HepG2 (cell line): ENCODE results near the gene WDR86. TPM values are rescaled to one million over a fixed set of nuclear protein-coding genes. Genes with fewer than 3 reads are reported as not detected.

Experiments
- CBX2 ChIP-seq, 2 experiments: fragments of 200-600 bp in 1 of 2; sonication (generic); formaldehyde crosslinking in 1 of 2; IDR thresholded peaks; 2 replicates each; pipeline versions ENCODE4 v1.7.0 to v1.8.1; 2018 to 2022; ENCODE audit warnings: low read depth in 2 of 2, low read length in 1 of 2, mild to moderate bottlenecking in 1 of 2, missing genetic modification reagents in 1 of 2
- CEBPG ChIP-seq: IDR thresholded peaks from 2 replicates; pipeline ENCODE4 v1.6.1; 2016
- DR1 ChIP-seq: sonication (generic); formaldehyde crosslinking; IDR thresholded peaks from 2 replicates; pipeline ENCODE4 v1.8.0; 2021; ENCODE audit warnings: mild to moderate bottlenecking, missing genetic modification reagents, inconsistent platforms
- GATA4 ChIP-seq: sonication (generic); IDR thresholded peaks from 2 replicates; pipeline ENCODE4 v1.6.1; 2016; ENCODE audit warnings: antibody characterized with exemption, low read depth, borderline replicate concordance
- MTA3 ChIP-seq: sonication (generic); formaldehyde crosslinking; IDR thresholded peaks from 2 replicates; pipeline ENCODE4 v1.4.0; 2020; ENCODE audit warnings: missing genetic modification reagents
- MTF1 ChIP-seq: sonication (generic); formaldehyde crosslinking; IDR thresholded peaks from 2 replicates; pipeline ENCODE4 v1.5.0; 2020; ENCODE audit warnings: missing genetic modification reagents
- MTF2 ChIP-seq: sonication (generic); formaldehyde crosslinking; IDR thresholded peaks from 2 replicates; pipeline ENCODE4 v1.5.0; 2020; ENCODE audit warnings: missing genetic modification reagents, borderline replicate concordance
- NCOA5 ChIP-seq: sonication (generic); formaldehyde crosslinking; IDR thresholded peaks from 2 replicates; pipeline ENCODE4 v1.4.0; 2020; ENCODE audit warnings: missing genetic modification reagents
- NFYB ChIP-seq: sonication (generic); formaldehyde crosslinking; IDR thresholded peaks from 2 replicates; pipeline ENCODE4 v1.4.0; 2020; ENCODE audit warnings: missing genetic modification reagents
- PHB2 ChIP-seq: fragments of 450-650 bp; IDR thresholded peaks from 2 replicates; pipeline ENCODE4 v1.6.1; 2018; ENCODE audit not compliant: partially characterized antibody
- RXRB ChIP-seq: IDR thresholded peaks from 2 replicates; pipeline ENCODE4 v1.6.1; 2016; ENCODE audit warnings: borderline replicate concordance, missing genetic modification reagents, missing compliant biosample characterization
- SAP130 ChIP-seq: IDR thresholded peaks from 2 replicates; pipeline ENCODE4 v1.6.1; 2016; ENCODE audit warnings: low read depth
- ZFP41 ChIP-seq: sonication (generic); formaldehyde crosslinking; IDR thresholded peaks from 2 replicates; pipeline ENCODE4 v1.4.0; 2020; ENCODE audit warnings: mild to moderate bottlenecking, missing genetic modification reagents, borderline replicate concordance
- ZKSCAN1 ChIP-seq: fragments of 150-350 bp; IDR thresholded peaks from 2 replicates; pipeline ENCODE4 v1.6.1; 2014; ENCODE audit warnings: low read length
- ZNF282 ChIP-seq: fragments of 450-650 bp; IDR thresholded peaks from 2 replicates; pipeline ENCODE4 v1.6.1; 2018; ENCODE audit not compliant: partially characterized antibody
- ZNF329 ChIP-seq: sonication (generic); formaldehyde crosslinking; IDR thresholded peaks from 2 replicates; pipeline ENCODE4 v1.9.0; 2021; ENCODE audit warnings: low read depth, mild to moderate bottlenecking, missing genetic modification reagents
- ZNF44 ChIP-seq: sonication (generic); formaldehyde crosslinking; IDR thresholded peaks from 2 replicates; pipeline ENCODE4 v1.5.1; 2020; ENCODE audit warnings: mild to moderate bottlenecking, missing genetic modification reagents
- ZNF816 ChIP-seq: sonication (generic); formaldehyde crosslinking; IDR thresholded peaks from 2 replicates; pipeline ENCODE4 v1.8.0; 2022; ENCODE audit warnings: missing genetic modification reagents, mild to moderate bottlenecking, borderline replicate concordance
- polyA plus RNA-seq, 8 experiments: library from polyadenylated mRNA; depleted of rRNA in 3 of 8; stranded (reverse) in 7 of 8; unstranded in 1 of 8; fragments of >200 nt; fragmentation: Illumina TruSeq in 4 of 8; extraction: Trizol in 4 of 8; gene quantifications; 2 replicates each; pipeline versions ENCODE4 v1.2.1 to v1.2.3, GENCODE V29; 2011 to 2016; ENCODE audit warnings: low read depth in 4 of 8, missing spikeins in 1 of 8, mixed read lengths in 1 of 8; ENCODE audit not compliant: insufficient read depth in 1 of 8
- total RNA-seq, 5 experiments: library from RNA; depleted of rRNA; stranded (reverse); fragments of >200 nt; fragmentation: Illumina TruSeq; extraction: Trizol; gene quantifications; 2 replicates each; pipeline ENCODE4 v1.2.3, GENCODE V29; 2016; ENCODE audit warnings: low read depth in 1 of 5
- TF ChIP-seq, protein P1 (sequence below): sonication (generic); formaldehyde crosslinking; IDR thresholded peaks from 2 replicates; pipeline ENCODE4 v1.5.0; 2020; ENCODE audit warnings: mild to moderate bottlenecking, low read depth, missing genetic modification reagents, borderline replicate concordance
- TF ChIP-seq, protein P2 (sequence below): fragments of 450-650 bp; IDR thresholded peaks from 2 replicates; pipeline ENCODE4 v1.6.1; 2017; ENCODE audit warnings: mild to moderate bottlenecking
- TF ChIP-seq, protein P3 (sequence below): sonication (generic); formaldehyde crosslinking; IDR thresholded peaks from 2 replicates; pipeline ENCODE4 v1.8.1; 2022; ENCODE audit warnings: mild to moderate bottlenecking, missing genetic modification reagents
- TF ChIP-seq, protein P4 (sequence below): sonication (generic); formaldehyde crosslinking; IDR thresholded peaks from 2 replicates; pipeline ENCODE4 v1.5.0; 2020; ENCODE audit warnings: missing genetic modification reagents

The WDR86 gene
- total and polyA plus RNA-seq, 2 of the 13 experiments (the other 11 are each of a cell fraction or from before 2014, with no cell fraction given), result 0.11 to 2.9 TPM

DNA sequence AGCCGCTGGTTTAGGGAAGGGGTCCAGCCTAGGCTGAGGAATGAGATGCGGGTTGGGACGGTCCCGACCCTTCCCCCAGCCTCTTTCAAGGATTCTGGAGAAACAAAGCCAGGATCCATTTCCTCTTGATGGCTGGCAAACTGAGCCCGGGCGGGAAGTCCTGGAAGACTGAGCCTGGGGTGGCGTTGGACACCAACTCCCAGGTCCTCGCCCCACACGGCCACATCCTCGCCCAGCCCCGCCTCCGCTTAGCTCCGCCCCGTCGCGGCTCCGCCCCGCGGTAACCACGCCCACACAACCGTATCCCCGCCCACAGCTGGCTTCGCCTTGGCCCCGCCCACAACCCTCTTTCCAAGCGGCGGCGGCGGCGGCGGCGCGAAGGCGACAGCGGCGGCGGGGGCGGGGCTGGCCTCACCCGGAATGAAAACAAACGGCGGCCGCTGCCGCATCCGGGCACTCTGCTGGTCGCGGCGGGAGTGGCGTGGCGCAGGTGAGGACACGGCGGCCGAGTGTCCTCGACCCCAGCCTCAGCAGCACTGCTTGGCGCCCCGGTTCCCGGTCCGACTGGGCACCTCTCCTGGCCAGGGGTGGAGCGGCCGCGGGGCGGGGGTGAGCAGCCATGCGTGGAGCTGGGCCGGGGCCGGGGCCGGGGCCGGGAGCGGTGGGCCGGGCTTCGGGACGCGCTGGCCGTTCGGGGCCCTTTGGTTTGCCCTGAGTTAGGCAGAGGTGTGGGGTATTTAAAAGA, 68.3 kb downstream of the WDR86 start, which contains the start of gene NUB1 (continued):
- no peak for TF ChIP-seq ZFP41 (CRISPR knock-in tag)
- no peak for TF ChIP-seq ZNF282
- TF ChIP-seq, protein P1, sequence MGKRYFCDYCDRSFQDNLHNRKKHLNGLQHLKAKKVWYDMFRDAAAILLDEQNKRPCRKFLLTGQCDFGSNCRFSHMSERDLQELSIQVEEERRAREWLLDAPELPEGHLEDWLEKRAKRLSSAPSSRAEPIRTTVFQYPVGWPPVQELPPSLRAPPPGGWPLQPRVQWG (CRISPR knock-in tag), result no peak
- no peak for TF ChIP-seq MTA3 (CRISPR knock-in tag)
- TF ChIP-seq DR1 (CRISPR knock-in tag), result no peak; the same call in 1 of the 2 replicates
- TF ChIP-seq, protein P2, sequence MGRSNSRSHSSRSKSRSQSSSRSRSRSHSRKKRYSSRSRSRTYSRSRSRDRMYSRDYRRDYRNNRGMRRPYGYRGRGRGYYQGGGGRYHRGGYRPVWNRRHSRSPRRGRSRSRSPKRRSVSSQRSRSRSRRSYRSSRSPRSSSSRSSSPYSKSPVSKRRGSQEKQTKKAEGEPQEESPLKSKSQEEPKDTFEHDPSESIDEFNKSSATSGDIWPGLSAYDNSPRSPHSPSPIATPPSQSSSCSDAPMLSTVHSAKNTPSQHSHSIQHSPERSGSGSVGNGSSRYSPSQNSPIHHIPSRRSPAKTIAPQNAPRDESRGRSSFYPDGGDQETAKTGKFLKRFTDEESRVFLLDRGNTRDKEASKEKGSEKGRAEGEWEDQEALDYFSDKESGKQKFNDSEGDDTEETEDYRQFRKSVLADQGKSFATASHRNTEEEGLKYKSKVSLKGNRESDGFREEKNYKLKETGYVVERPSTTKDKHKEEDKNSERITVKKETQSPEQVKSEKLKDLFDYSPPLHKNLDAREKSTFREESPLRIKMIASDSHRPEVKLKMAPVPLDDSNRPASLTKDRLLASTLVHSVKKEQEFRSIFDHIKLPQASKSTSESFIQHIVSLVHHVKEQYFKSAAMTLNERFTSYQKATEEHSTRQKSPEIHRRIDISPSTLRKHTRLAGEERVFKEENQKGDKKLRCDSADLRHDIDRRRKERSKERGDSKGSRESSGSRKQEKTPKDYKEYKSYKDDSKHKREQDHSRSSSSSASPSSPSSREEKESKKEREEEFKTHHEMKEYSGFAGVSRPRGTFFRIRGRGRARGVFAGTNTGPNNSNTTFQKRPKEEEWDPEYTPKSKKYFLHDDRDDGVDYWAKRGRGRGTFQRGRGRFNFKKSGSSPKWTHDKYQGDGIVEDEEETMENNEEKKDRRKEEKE, result no peak
- TF ChIP-seq ZNF329 (CRISPR knock-in tag), result no peak
- no peak for TF ChIP-seq ZNF44 (CRISPR knock-in tag)
- no peak for TF ChIP-seq MTF1 (CRISPR knock-in tag)
- no peak for TF ChIP-seq ZKSCAN1
- TF ChIP-seq PHB2, result no peak
- TF ChIP-seq SAP130, result peak; percentile 90
- TF ChIP-seq RXRB (CRISPR knock-in tag), result no peak
- TF ChIP-seq CEBPG (CRISPR knock-in tag), result no peak
- TF ChIP-seq CBX2 (IDR thresholded peaks at IDR 0.05; ENCODE audit: low read depth, low read length), result no peak
- no peak for TF ChIP-seq CBX2 (CRISPR knock-in tag; IDR thresholded peaks at IDR 0.05; ENCODE audit: low read depth)
- no peak for TF ChIP-seq NCOA5 (CRISPR knock-in tag)
- TF ChIP-seq, protein P3, sequence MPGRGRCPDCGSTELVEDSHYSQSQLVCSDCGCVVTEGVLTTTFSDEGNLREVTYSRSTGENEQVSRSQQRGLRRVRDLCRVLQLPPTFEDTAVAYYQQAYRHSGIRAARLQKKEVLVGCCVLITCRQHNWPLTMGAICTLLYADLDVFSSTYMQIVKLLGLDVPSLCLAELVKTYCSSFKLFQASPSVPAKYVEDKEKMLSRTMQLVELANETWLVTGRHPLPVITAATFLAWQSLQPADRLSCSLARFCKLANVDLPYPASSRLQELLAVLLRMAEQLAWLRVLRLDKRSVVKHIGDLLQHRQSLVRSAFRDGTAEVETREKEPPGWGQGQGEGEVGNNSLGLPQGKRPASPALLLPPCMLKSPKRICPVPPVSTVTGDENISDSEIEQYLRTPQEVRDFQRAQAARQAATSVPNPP, result no peak; the same call in 1 of the 2 replicates
- TF ChIP-seq, protein P4, sequence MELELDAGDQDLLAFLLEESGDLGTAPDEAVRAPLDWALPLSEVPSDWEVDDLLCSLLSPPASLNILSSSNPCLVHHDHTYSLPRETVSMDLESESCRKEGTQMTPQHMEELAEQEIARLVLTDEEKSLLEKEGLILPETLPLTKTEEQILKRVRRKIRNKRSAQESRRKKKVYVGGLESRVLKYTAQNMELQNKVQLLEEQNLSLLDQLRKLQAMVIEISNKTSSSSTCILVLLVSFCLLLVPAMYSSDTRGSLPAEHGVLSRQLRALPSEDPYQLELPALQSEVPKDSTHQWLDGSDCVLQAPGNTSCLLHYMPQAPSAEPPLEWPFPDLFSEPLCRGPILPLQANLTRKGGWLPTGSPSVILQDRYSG, result no peak; the same call in 1 of the 2 replicates
- TF ChIP-seq NFYB (CRISPR knock-in tag), result no peak
- peak; percentile 51; the same call in 1 of the 2 replicates for TF ChIP-seq MTF2 (CRISPR knock-in tag)
- TF ChIP-seq ZNF816 (CRISPR knock-in tag), result no peak
- no peak for TF ChIP-seq GATA4
